Liver (tissue), 9 donors: ENCODE measurements around the gene ZNF664. TPM values are rescaled to one million over a fixed set of nuclear protein-coding genes. Genes with fewer than 3 reads are reported as not detected.
A peak's percentile ranks its signal among the peaks of the same experiment; 100 is the strongest.

Source experiments
- DNase-seq: peaks from one replicate; pipeline ENCODE4 v3.0.0-alpha.2; 2017; ENCODE audit warnings: low spot score
- H3K27ac ChIP-seq, 2 donors: one replicate each; pipeline ENCODE4 v1.7.0; 2013; ENCODE audit warnings: inconsistent platforms in 2 of 2, low read length in 2 of 2, control low read depth in 1 of 2, low read depth in 1 of 2, mild to moderate bottlenecking in 1 of 2
- H3K27me3 ChIP-seq, 4 donors: one replicate each; pipeline versions ENCODE4 v1.6.1 to v1.7.0; 2013; ENCODE audit warnings: low read length in 3 of 4, inconsistent platforms in 1 of 4, mild to moderate bottlenecking in 1 of 4, moderate library complexity in 1 of 4; ENCODE audit not compliant: control insufficient read depth in 4 of 4, insufficient read depth in 4 of 4
- H3K36me3 ChIP-seq, 4 donors: one replicate each; pipeline versions ENCODE4 v1.6.1 to v1.7.0; 2013; ENCODE audit warnings: low read length in 3 of 4, mild to moderate bottlenecking in 3 of 4, low read depth in 1 of 4, moderate library complexity in 1 of 4; ENCODE audit not compliant: control insufficient read depth in 4 of 4, insufficient read depth in 3 of 4
- H3K4me1 ChIP-seq, 4 donors: one replicate each; pipeline versions ENCODE4 v1.6.1 to v1.7.0; 2013; ENCODE audit warnings: low read length in 3 of 4, mild to moderate bottlenecking in 3 of 4, moderate library complexity in 1 of 4; ENCODE audit not compliant: control insufficient read depth in 4 of 4, insufficient read depth in 4 of 4
- H3K4me3 ChIP-seq, 3 donors: one replicate each; pipeline versions ENCODE4 v1.6.1 to v1.7.0; 2013; ENCODE audit warnings: low read length in 3 of 3, control low read depth in 1 of 3, low read depth in 1 of 3, mild to moderate bottlenecking in 1 of 3
- H3K9ac ChIP-seq, 2 donors: one replicate each; pipeline ENCODE4 v1.7.0; 2013; ENCODE audit warnings: low read length in 2 of 2, mild to moderate bottlenecking in 2 of 2, moderate library complexity in 2 of 2, control low read depth in 1 of 2, low read depth in 1 of 2
- H3K9me3 ChIP-seq, 4 donors: one replicate each; pipeline versions ENCODE4 v1.6.1 to v1.7.0; 2013; ENCODE audit warnings: low read length in 3 of 4; ENCODE audit not compliant: control insufficient read depth in 4 of 4
- EGR1 ChIP-seq, 2 donors: IDR thresholded peaks; 2 replicates each; pipeline ENCODE4 v1.6.1; 2016 to 2018; ENCODE audit warnings: antibody characterized with exemption in 2 of 2, low read depth in 2 of 2
- FOXA1 ChIP-seq: IDR thresholded peaks from 2 replicates; pipeline ENCODE4 v1.6.1; 2016; ENCODE audit warnings: antibody characterized with exemption
- FOXA2 ChIP-seq: IDR thresholded peaks from 2 replicates; pipeline ENCODE4 v1.6.1; 2016; ENCODE audit warnings: antibody characterized with exemption
- HNF4A ChIP-seq, 2 donors: conservative IDR thresholded peaks; 2 replicates each; pipeline ENCODE4 v1.6.1; 2016; ENCODE audit warnings: antibody characterized with exemption in 2 of 2, mild to moderate bottlenecking in 2 of 2
- JUND ChIP-seq, 2 donors: IDR thresholded peaks; 2 replicates each; pipeline ENCODE4 v1.6.1; 2016; ENCODE audit warnings: antibody characterized with exemption in 2 of 2
- NR2F2 ChIP-seq: IDR thresholded peaks from 2 replicates; pipeline ENCODE4 v1.6.1; 2016; ENCODE audit warnings: antibody characterized with exemption
- RAD21 ChIP-seq, 2 donors: IDR thresholded peaks; 2 replicates each; pipeline ENCODE4 v1.6.1; 2016; ENCODE audit warnings: antibody characterized with exemption in 2 of 2, mild to moderate bottlenecking in 2 of 2
- RXRA ChIP-seq, 2 donors: IDR thresholded peaks; 2 replicates each; pipeline ENCODE4 v1.6.1; 2017 to 2018; ENCODE audit warnings: antibody characterized with exemption in 2 of 2, mild to moderate bottlenecking in 1 of 2
- SP1 ChIP-seq: IDR thresholded peaks from 2 replicates; pipeline ENCODE4 v1.6.1; 2018; ENCODE audit warnings: antibody characterized with exemption, mild to moderate bottlenecking
- TAF1 ChIP-seq: conservative IDR thresholded peaks from 2 replicates; pipeline ENCODE4 v1.6.1; 2016; ENCODE audit warnings: antibody characterized with exemption, mild to moderate bottlenecking
- WGBS: extraction: QIAGEN DNeasy Blood & Tissue Kit; methylation state at CpG from one replicate; pipeline ENCODE4 v1.1.7; 2013; 5-methylcytosine and 5-hydroxymethylcytosine counted together
- polyA plus RNA-seq, 2 donors: library from polyadenylated mRNA; stranded (reverse) in 1 of 2; unstranded in 1 of 2; fragments of 200-250 nt in 1 of 2; fragments of >200 nt in 1 of 2; fragmentation: Nextera tagmentation in 1 of 2; extraction: Ambion mirVana in 1 of 2; gene quantifications; one replicate each; pipeline versions ENCODE4 v1.2.1 to v1.2.3, GENCODE V29; 2013 to 2015
- total RNA-seq, 2 donors: library from RNA; depleted of rRNA; stranded (reverse); fragments of >200 nt; gene quantifications; one replicate each; pipeline ENCODE4 v1.2.3, GENCODE V29; 2014
- TF ChIP-seq, protein P1 (sequence below): IDR thresholded peaks from 2 replicates; pipeline ENCODE4 v1.6.1; 2016; ENCODE audit warnings: antibody characterized with exemption
- TF ChIP-seq, protein P2 (sequence below): IDR thresholded peaks from 2 replicates; pipeline ENCODE4 v1.6.1; 2016; ENCODE audit warnings: antibody characterized with exemption, mild to moderate bottlenecking
- TF ChIP-seq, protein P3 (sequence below): fragments of 150-350 bp; IDR thresholded peaks from 2 replicates; pipeline ENCODE4 v1.5.1; 2017; ENCODE audit warnings: improper control_type of control experiment, low read depth, low read length; ENCODE audit not compliant: missing input control
- TF ChIP-seq, protein P4 (sequence below): IDR thresholded peaks from 2 replicates; pipeline ENCODE4 v1.6.1; 2016; ENCODE audit warnings: antibody characterized with exemption
- donor health status: healthy.
- donor health status: healthy.
- donor health status: healthy.
- donor health status: healthy.
- donor health status: healthy.

ZNF664 gene
- total and polyA plus RNA-seq, 4 donors = 7.2 to 40.3 (median 29.6) TPM

GRCh38 chr12:123971449-123971769 lies 1.6 kb upstream of the ZNF664 start:
- Histone ChIP-seq H3K27ac (peak overlapping the region; percentile 82 to 92), H3K9me3 (no peaks in the 10 kb centered on the region), H3K4me3 (peak overlapping the region; percentile 83 to 100 (median 89)), H3K36me3 (no peaks in the 10 kb centered on the region), H3K27me3 (no peaks in the 10 kb centered on the region), H3K4me1 (peaks cover 0 to 24% (median 16%) of the 10 kb centered on the region in 4 donors), H3K9ac (peak overlapping the region; percentile 74 to 76)
- TF ChIP-seq, protein P1, sequence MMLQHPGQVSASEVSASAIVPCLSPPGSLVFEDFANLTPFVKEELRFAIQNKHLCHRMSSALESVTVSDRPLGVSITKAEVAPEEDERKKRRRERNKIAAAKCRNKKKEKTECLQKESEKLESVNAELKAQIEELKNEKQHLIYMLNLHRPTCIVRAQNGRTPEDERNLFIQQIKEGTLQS = no peak
- TF ChIP-seq TAF1 (peak; percentile 58), SP1 (peak; percentile 6)
- WGBS = 10% methylated on average over 10 of the region's 10 CpGs
- DNase-seq = no peak

DNA sequence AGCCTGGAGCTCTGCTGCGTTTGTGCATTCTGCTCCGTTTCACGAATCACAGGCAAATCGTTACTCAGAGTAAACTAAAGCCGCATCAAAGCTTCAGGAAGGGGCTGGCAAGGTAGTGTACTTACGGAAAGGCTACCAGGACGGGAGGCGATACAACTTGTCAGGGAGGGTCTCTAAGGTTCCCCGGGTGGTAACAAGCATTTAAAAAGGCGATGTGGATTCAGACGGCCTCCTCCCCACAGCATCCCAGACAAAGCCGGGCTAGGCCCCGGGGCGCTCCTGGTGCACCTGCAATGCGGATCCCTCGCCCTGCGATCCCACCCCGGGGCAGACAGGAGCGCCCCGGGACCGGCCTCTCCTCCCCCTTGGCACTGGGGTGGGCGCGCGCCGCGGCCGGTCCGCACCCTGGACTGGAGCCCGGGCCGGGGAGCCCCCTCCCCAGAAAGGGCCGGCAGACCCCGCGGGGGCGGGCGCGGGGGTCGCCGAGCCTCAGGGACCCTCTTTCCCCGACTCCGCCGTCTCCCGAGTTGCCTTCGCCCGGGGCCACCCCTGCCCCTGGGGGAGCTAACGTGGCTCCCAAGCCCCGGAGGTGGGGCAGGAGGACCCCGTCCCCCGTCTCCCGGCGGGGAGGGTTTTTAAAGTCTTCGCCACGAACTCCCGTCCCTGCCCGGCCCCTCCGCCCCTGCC lies 1.1 kb upstream of the ZNF664 start:
- no peak for TF ChIP-seq EGR1 (IDR thresholded peaks at IDR 0.05; ENCODE audit: low read depth in 2 of 2)
- TF ChIP-seq JUND (IDR thresholded peaks at IDR 0.05) = no peak
- TF ChIP-seq RAD21 (IDR thresholded peaks at IDR 0.05) = peak in 1 of 2 donors; percentile 25
- no peak for TF ChIP-seq TAF1
- TF ChIP-seq, protein P2, sequence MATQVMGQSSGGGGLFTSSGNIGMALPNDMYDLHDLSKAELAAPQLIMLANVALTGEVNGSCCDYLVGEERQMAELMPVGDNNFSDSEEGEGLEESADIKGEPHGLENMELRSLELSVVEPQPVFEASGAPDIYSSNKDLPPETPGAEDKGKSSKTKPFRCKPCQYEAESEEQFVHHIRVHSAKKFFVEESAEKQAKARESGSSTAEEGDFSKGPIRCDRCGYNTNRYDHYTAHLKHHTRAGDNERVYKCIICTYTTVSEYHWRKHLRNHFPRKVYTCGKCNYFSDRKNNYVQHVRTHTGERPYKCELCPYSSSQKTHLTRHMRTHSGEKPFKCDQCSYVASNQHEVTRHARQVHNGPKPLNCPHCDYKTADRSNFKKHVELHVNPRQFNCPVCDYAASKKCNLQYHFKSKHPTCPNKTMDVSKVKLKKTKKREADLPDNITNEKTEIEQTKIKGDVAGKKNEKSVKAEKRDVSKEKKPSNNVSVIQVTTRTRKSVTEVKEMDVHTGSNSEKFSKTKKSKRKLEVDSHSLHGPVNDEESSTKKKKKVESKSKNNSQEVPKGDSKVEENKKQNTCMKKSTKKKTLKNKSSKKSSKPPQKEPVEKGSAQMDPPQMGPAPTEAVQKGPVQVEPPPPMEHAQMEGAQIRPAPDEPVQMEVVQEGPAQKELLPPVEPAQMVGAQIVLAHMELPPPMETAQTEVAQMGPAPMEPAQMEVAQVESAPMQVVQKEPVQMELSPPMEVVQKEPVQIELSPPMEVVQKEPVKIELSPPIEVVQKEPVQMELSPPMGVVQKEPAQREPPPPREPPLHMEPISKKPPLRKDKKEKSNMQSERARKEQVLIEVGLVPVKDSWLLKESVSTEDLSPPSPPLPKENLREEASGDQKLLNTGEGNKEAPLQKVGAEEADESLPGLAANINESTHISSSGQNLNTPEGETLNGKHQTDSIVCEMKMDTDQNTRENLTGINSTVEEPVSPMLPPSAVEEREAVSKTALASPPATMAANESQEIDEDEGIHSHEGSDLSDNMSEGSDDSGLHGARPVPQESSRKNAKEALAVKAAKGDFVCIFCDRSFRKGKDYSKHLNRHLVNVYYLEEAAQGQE = no peak
- TF ChIP-seq SP1 = no peak
- TF ChIP-seq, protein P3, sequence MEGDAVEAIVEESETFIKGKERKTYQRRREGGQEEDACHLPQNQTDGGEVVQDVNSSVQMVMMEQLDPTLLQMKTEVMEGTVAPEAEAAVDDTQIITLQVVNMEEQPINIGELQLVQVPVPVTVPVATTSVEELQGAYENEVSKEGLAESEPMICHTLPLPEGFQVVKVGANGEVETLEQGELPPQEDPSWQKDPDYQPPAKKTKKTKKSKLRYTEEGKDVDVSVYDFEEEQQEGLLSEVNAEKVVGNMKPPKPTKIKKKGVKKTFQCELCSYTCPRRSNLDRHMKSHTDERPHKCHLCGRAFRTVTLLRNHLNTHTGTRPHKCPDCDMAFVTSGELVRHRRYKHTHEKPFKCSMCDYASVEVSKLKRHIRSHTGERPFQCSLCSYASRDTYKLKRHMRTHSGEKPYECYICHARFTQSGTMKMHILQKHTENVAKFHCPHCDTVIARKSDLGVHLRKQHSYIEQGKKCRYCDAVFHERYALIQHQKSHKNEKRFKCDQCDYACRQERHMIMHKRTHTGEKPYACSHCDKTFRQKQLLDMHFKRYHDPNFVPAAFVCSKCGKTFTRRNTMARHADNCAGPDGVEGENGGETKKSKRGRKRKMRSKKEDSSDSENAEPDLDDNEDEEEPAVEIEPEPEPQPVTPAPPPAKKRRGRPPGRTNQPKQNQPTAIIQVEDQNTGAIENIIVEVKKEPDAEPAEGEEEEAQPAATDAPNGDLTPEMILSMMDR = no peak
- TF ChIP-seq FOXA1 = no peak
- TF ChIP-seq, protein P1 = no peak
- no peak for TF ChIP-seq RXRA (IDR thresholded peaks at IDR 0.05)
- no peak for TF ChIP-seq FOXA2
- TF ChIP-seq, protein P4, sequence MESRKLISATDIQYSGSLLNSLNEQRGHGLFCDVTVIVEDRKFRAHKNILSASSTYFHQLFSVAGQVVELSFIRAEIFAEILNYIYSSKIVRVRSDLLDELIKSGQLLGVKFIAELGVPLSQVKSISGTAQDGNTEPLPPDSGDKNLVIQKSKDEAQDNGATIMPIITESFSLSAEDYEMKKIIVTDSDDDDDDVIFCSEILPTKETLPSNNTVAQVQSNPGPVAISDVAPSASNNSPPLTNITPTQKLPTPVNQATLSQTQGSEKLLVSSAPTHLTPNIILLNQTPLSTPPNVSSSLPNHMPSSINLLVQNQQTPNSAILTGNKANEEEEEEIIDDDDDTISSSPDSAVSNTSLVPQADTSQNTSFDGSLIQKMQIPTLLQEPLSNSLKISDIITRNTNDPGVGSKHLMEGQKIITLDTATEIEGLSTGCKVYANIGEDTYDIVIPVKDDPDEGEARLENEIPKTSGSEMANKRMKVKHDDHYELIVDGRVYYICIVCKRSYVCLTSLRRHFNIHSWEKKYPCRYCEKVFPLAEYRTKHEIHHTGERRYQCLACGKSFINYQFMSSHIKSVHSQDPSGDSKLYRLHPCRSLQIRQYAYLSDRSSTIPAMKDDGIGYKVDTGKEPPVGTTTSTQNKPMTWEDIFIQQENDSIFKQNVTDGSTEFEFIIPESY = no peak
- TF ChIP-seq NR2F2 = no peak
- TF ChIP-seq HNF4A (conservative IDR thresholded peaks at IDR 0.05) = peak in 1 of 2 donors; percentile 8
- Histone ChIP-seq H3K4me1 (peaks cover 0 to 24% (median 16%) of the 10 kb centered on the region in 4 donors), H3K27ac (peak overlapping the region; percentile 82 to 92), H3K36me3 (no peaks in the 10 kb centered on the region), H3K9ac (peak overlapping the region; percentile 74 to 76), H3K4me3 (peak overlapping the region; percentile 83 to 100 (median 89)), H3K27me3 (no peaks in the 10 kb centered on the region), H3K9me3 (no peaks in the 10 kb centered on the region)
- peak; percentile 43 for DNase-seq
- WGBS = 1% methylated on average over 55 of the region's 55 CpGs
